Measurements from ENCODE around the gene PTMA.
"Not testable (repeated sequence)": the region's sequence is repeated elsewhere in the genome, so short reads cannot be mapped to it uniquely, and the experiment has no call there.

Gene PTMA

GRCh38 chr2:231716666-231717280, 8.4 kb downstream of the PTMA start:
- DNase-seq (ENCODE audit: low spot score) = no peak

GRCh38 chr2:231717281-231718171, 9.2 kb downstream of the PTMA start:
- no peak for DNase-seq (ENCODE audit: low spot score)

GRCh38 chr2:231718799-231719198, 10.5 kb downstream of the PTMA start:
- no peak for DNase-seq (ENCODE audit: low spot score)

- no peak for DNase-seq (ENCODE audit: low spot score)
These were observed 12.1 kb downstream of the PTMA start for GRCh38 chr2:231720292-231720986.

GRCh38 chr2:231720987-231721966, 13.0 kb downstream of the PTMA start:
- no peak for DNase-seq (ENCODE audit: low spot score)

GRCh38 chr2:231722721-231723307, 14.5 kb downstream of the PTMA start:
- DNase-seq (ENCODE audit: low spot score) = no peak

GRCh38 chr2:231725476-231725875, 17.2 kb downstream of the PTMA start:
- no peak for DNase-seq (ENCODE audit: low spot score)

GRCh38 chr2:231726276-231726675, 18.0 kb downstream of the PTMA start:
- no peak for DNase-seq (ENCODE audit: low spot score)

GRCh38 chr2:231727621-231728020, 19.3 kb downstream of the PTMA start:
- no peak for DNase-seq (ENCODE audit: low spot score)

- no peak for DNase-seq (ENCODE audit: low spot score)
These were observed 24.3 kb downstream of the PTMA start for GRCh38 chr2:231732604-231733003.

GRCh38 chr2:231737761-231738160, 29.4 kb downstream of the PTMA start:
- no peak for DNase-seq (ENCODE audit: low spot score)

GRCh38 chr2:231743376-231744116, 35.2 kb downstream of the PTMA start:
- DNase-seq (ENCODE audit: low spot score) = no peak

GRCh38 chr2:231745303-231746038, 37.1 kb downstream of the PTMA start:
- no peak for DNase-seq (ENCODE audit: low spot score)

- not testable (repeated sequence) for DNase-seq (ENCODE audit: low spot score)
These were observed 40.0 kb downstream of the PTMA start for GRCh38 chr2:231748153-231748896.

GRCh38 chr2:231749016-231749415, 40.7 kb downstream of the PTMA start:
- DNase-seq (ENCODE audit: low spot score) = not testable (repeated sequence)

GRCh38 chr2:231751042-231751815, 42.9 kb downstream of the PTMA start:
- DNase-seq (ENCODE audit: low spot score) = no peak

- no peak for DNase-seq (ENCODE audit: low spot score)
These were observed 43.7 kb downstream of the PTMA start for GRCh38 chr2:231752061-231752460.

- no peak for DNase-seq (ENCODE audit: low spot score)
These were observed 53.4 kb downstream of the PTMA start for GRCh38 chr2:231761735-231762134.

Measured in CD4-positive, alpha-beta T cell treated with Interleukin-6 at 100 ng/mL for 8 hours (primary cell).